Endothelial cell (in vitro differentiated cells): ENCODE measurements around the gene RTCA. TPM values are rescaled to one million over a fixed set of nuclear protein-coding genes. Genes with fewer than 3 reads are reported as not detected.
"Not testable (repeated sequence)": the region's sequence is repeated elsewhere in the genome, so short reads cannot be mapped to it uniquely, and the experiment has no call there.

Experiments used
- DNase-seq: peaks from one replicate; pipeline ENCODE4 v3.0.0; 2021; ENCODE audit warnings: low spot score
- H3K27ac Mint-ChIP-seq: one replicate; pipeline ENCODE4 v1.8.0; 2021; ENCODE audit warnings: mixed read lengths, inconsistent platforms; ENCODE audit not compliant: unreplicated experiment
- H3K27me3 Mint-ChIP-seq: one replicate; pipeline ENCODE4 v1.8.0; 2021; ENCODE audit warnings: mild to moderate bottlenecking, moderate library complexity, mixed read lengths, inconsistent platforms; ENCODE audit not compliant: unreplicated experiment
- H3K36me3 Mint-ChIP-seq: one replicate; pipeline ENCODE4 v1.8.0; 2021; ENCODE audit warnings: mild to moderate bottlenecking, low read depth, mixed read lengths, inconsistent platforms; ENCODE audit not compliant: unreplicated experiment
- H3K4me1 Mint-ChIP-seq: one replicate; pipeline ENCODE4 v1.8.0; 2021; ENCODE audit warnings: mild to moderate bottlenecking, mixed read lengths, inconsistent platforms; ENCODE audit not compliant: unreplicated experiment
- H3K4me3 Mint-ChIP-seq: one replicate; pipeline ENCODE4 v1.8.0; 2021; ENCODE audit warnings: mild to moderate bottlenecking, mixed read lengths, inconsistent platforms; ENCODE audit not compliant: unreplicated experiment
- H3K9me3 Mint-ChIP-seq: one replicate; pipeline ENCODE4 v1.8.0; 2021; ENCODE audit warnings: mixed read lengths, inconsistent platforms; ENCODE audit not compliant: unreplicated experiment
- CTCF ChIP-seq: fragments of 200-600 bp; sonication (generic); IDR thresholded peaks from one replicate; pipeline ENCODE4 v1.5.0; 2021; ENCODE audit warnings: antibody characterized with exemption; ENCODE audit not compliant: unreplicated experiment
- total RNA-seq: library from RNA; stranded (reverse); fragmentation: NEBNext Ultra II Directional; extraction: Animal tissue kit (Norgen Biotek cat#: 25700); gene quantifications from one replicate; pipeline ENCODE4 v1.2.1, GENCODE V29; 2021; ENCODE audit not compliant: unreplicated experiment

The RTCA gene
- total RNA-seq, 1 donor from 2014 or later, result 46.3 TPM

- TF ChIP-seq CTCF, result no peak
- Mint-ChIP-seq H3K9me3 (no peaks in the 10 kb centered on the region), H3K4me1 (no peaks in the 10 kb centered on the region), H3K4me3 (no peak overlapping the region), H3K27ac (no peak overlapping the region), H3K36me3 (peaks cover 29% of the 10 kb centered on the region), H3K27me3 (no peaks in the 10 kb centered on the region)
- DNase-seq, result no peak
These were observed 18.6 kb downstream of the RTCA start for GRCh38 chr1:100284591-100284990.

GRCh38 chr1:100287162-100287561 lies 21.1 kb downstream of the RTCA start:
- Mint-ChIP-seq H3K4me3 (no peak overlapping the region), H3K27ac (no peak overlapping the region), H3K9me3 (no peaks in the 10 kb centered on the region), H3K36me3 (peaks cover 18% of the 10 kb centered on the region), H3K4me1 (no peaks in the 10 kb centered on the region), H3K27me3 (no peaks in the 10 kb centered on the region)
- TF ChIP-seq CTCF, result no peak
- no peak for DNase-seq

- Mint-ChIP-seq H3K36me3 (peaks cover 12% of the 10 kb centered on the region), H3K4me3 (no peak overlapping the region), H3K27ac (no peak overlapping the region), H3K27me3 (no peaks in the 10 kb centered on the region), H3K4me1 (peaks cover 11% of the 10 kb centered on the region), H3K9me3 (no peaks in the 10 kb centered on the region)
- TF ChIP-seq CTCF, result no peak
- DNase-seq, result no peak
These were observed 24.3 kb downstream of the RTCA start for GRCh38 chr1:100290291-100290690.

- H3K4me3 Mint-ChIP-seq, result no peak overlapping the region
- no peaks in the 10 kb centered on the region for H3K9me3 Mint-ChIP-seq
- peaks cover 11% of the 10 kb centered on the region for H3K4me1 Mint-ChIP-seq
- peak overlapping the region; percentile 96 for H3K27ac Mint-ChIP-seq
- no peak for TF ChIP-seq CTCF
- H3K27me3 Mint-ChIP-seq, result no peaks in the 10 kb centered on the region
- H3K36me3 Mint-ChIP-seq, result no peaks in the 10 kb centered on the region
- no peak for DNase-seq
These were observed 26.7 kb downstream of the RTCA start for GRCh38 chr1:100292711-100293110.

- Mint-ChIP-seq H3K9me3 (no peaks in the 10 kb centered on the region), H3K27ac (no peak overlapping the region), H3K27me3 (peaks cover 5% of the 10 kb centered on the region), H3K4me1 (peaks cover 26% of the 10 kb centered on the region), H3K4me3 (no peak overlapping the region), H3K36me3 (no peaks in the 10 kb centered on the region)
- TF ChIP-seq CTCF, result no peak
- DNase-seq, result no peak
These were observed 30.1 kb downstream of the RTCA start for GRCh38 chr1:100296140-100296539.

GRCh38 chr1:100296997-100297396 lies 31.0 kb downstream of the RTCA start:
- H3K27me3 Mint-ChIP-seq, DNase-seq, H3K27ac Mint-ChIP-seq, H3K4me3 Mint-ChIP-seq, H3K36me3 Mint-ChIP-seq, H3K9me3 Mint-ChIP-seq: not testable (repeated sequence)
- H3K4me1 Mint-ChIP-seq, result peaks cover 26% of the 10 kb centered on the region
